Sigmoid colon (tissue), 7 donors: ENCODE data around the gene FAR2. TPM values are rescaled to one million over a fixed set of nuclear protein-coding genes. Genes with fewer than 3 reads are reported as not detected.

Experiments
- DNase-seq: peaks from one replicate; pipeline ENCODE4 v3.0.0-alpha.2; 2019
- H3K27ac ChIP-seq, 4 donors: fragments of 200-600 bp; sonication (generic); one replicate each; pipeline ENCODE4 v1.5.1; 2016 to 2019; ENCODE audit warnings: mild to moderate bottlenecking in 1 of 4
- H3K27me3 ChIP-seq, 3 donors: fragments of 200-600 bp; sonication (generic); one replicate each; pipeline ENCODE4 v1.5.1; 2019; ENCODE audit warnings: mild to moderate bottlenecking in 1 of 3
- H3K36me3 ChIP-seq, 4 donors: fragments of 200-600 bp; sonication (generic); one replicate each; pipeline ENCODE4 v1.5.1; 2016 to 2019
- H3K4me1 ChIP-seq, 4 donors: fragments of 200-600 bp; sonication (generic); one replicate each; pipeline ENCODE4 v1.5.1; 2017 to 2019
- H3K4me3 ChIP-seq, 4 donors: fragments of 200-600 bp; sonication (generic); one replicate each; pipeline ENCODE4 v1.5.1; 2017 to 2019; ENCODE audit warnings: mild to moderate bottlenecking in 2 of 4, moderate library complexity in 1 of 4
- H3K9me3 ChIP-seq, 4 donors: fragments of 200-600 bp in 3 of 4; sonication (generic) in 3 of 4; one replicate each; pipeline versions ENCODE4 v1.5.1 to v1.6.1; 2013 to 2019
- EP300 ChIP-seq, 4 donors: sonication (generic); formaldehyde crosslinking; IDR thresholded peaks; one replicate each; pipeline ENCODE4 v1.6.1; 2017; ENCODE audit warnings: antibody characterized with exemption in 4 of 4
- POLR2A ChIP-seq, 2 donors: fragments of 450-650 bp; IDR thresholded peaks; one replicate each; pipeline ENCODE4 v1.6.1; 2016; ENCODE audit warnings: antibody characterized with exemption in 2 of 2, mild to moderate bottlenecking in 2 of 2, moderate library complexity in 2 of 2
- POLR2AphosphoS5 ChIP-seq, 4 donors: sonication (generic); formaldehyde crosslinking; IDR thresholded peaks; one replicate each; pipeline ENCODE4 v1.6.1; 2017; ENCODE audit warnings: antibody characterized with exemption in 4 of 4
- WGBS, 2 donors: extraction: QIAGEN DNeasy Blood & Tissue Kit; methylation state at CpG; one replicate each; pipeline ENCODE4 v1.1.7; 2013; 5-methylcytosine and 5-hydroxymethylcytosine counted together
- intact Hi-C: fragments of 100-400 bp; cut with DNase I; formaldehyde crosslinking; loops from one replicate; pipeline ENCODE4 v1.15.1; 2023
- polyA plus RNA-seq, 3 donors: library from polyadenylated mRNA; stranded (reverse); fragments of 200-250 nt; gene quantifications; one replicate each; pipeline ENCODE4 v1.2.3, GENCODE V29; 2013
- total RNA-seq, 4 donors: library from RNA; depleted of rRNA; stranded (reverse); fragments of >200 nt; gene quantifications; one replicate each; pipeline ENCODE4 v1.1.0, GENCODE V29; 2016
- TF ChIP-seq, protein P1 (sequence below), 4 experiments: fragments of 450-650 bp in 3 of 4; fragments of 200-600 bp in 1 of 4; IDR thresholded peaks; one replicate each; pipeline ENCODE4 v1.5.1; 2016 to 2019; ENCODE audit warnings: antibody characterized with exemption in 4 of 4, mild to moderate bottlenecking in 3 of 4, moderate library complexity in 2 of 4
- donor health status: healthy with polysubstance abuse.
- donor health status: Bipolar disorder and iron deficiency.
- donor health status: healthy.

The FAR2 gene
- total and polyA plus RNA-seq, 7 donors = 11.1 to 46.7 (median 13.0) TPM

DNA sequence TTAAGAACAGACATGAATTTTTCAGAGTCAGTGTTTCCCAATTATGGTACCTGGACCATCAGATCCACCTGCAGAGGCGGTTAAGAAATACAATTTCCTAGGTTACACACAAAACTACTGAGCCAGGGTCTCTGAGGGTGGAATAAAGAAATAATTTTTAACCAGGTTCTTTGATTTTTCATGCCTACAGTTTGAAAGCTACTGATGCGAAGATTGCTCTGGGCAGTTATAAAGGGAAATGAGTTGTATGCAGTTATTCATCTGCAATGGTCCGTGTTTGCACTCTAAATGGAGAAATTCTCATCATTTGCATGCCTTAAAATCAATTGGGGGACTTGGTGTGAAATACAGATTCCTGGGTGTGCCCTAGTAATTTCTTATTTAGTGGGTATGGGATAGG lies 142.1 kb downstream of the FAR2 start:
- Histone ChIP-seq H3K9me3 (no peaks in the 10 kb centered on the region), H3K4me1 (no peaks in the 10 kb centered on the region), H3K27ac (no peak overlapping the region), H3K36me3 (no peaks in the 10 kb centered on the region), H3K4me3 (no peak overlapping the region), H3K27me3 (no peaks in the 10 kb centered on the region)
- intact Hi-C loops = no loop called here
- no peak for TF ChIP-seq POLR2AphosphoS5 (IDR thresholded peaks at IDR 0.05)
- no peak for TF ChIP-seq EP300 (IDR thresholded peaks at IDR 0.05)
- no peak for TF ChIP-seq POLR2A (IDR thresholded peaks at IDR 0.05)
- TF ChIP-seq, protein P1, sequence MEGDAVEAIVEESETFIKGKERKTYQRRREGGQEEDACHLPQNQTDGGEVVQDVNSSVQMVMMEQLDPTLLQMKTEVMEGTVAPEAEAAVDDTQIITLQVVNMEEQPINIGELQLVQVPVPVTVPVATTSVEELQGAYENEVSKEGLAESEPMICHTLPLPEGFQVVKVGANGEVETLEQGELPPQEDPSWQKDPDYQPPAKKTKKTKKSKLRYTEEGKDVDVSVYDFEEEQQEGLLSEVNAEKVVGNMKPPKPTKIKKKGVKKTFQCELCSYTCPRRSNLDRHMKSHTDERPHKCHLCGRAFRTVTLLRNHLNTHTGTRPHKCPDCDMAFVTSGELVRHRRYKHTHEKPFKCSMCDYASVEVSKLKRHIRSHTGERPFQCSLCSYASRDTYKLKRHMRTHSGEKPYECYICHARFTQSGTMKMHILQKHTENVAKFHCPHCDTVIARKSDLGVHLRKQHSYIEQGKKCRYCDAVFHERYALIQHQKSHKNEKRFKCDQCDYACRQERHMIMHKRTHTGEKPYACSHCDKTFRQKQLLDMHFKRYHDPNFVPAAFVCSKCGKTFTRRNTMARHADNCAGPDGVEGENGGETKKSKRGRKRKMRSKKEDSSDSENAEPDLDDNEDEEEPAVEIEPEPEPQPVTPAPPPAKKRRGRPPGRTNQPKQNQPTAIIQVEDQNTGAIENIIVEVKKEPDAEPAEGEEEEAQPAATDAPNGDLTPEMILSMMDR (IDR thresholded peaks at IDR 0.05) = no peak
- DNase-seq = no peak
- 77 to 97% methylated on average over 3 of the region's 3 CpGs for WGBS, 2 donors

DNA sequence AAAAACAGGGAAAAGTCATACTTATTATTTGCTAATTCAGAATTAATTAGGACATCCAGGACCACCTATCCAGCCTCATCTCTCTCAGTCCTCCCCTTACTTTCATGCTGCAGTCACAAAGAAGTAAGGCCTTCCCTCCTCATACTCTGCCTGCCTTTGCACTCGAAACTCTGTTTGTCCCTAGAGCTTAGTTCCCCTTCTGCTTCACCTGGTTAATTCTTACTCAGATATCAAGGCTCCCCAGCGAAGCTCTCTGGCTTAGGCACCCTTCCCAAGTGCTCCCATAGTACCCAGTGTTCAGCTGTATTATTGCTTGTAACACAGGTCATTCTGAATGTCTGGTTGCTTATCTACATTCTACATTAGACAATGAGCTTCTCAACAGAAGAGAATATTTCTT lies 150.6 kb downstream of the FAR2 start:
- Histone ChIP-seq H3K4me1 (no peaks in the 10 kb centered on the region), H3K27me3 (no peaks in the 10 kb centered on the region), H3K36me3 (no peaks in the 10 kb centered on the region), H3K4me3 (no peak overlapping the region), H3K27ac (no peak overlapping the region), H3K9me3 (no peaks in the 10 kb centered on the region)
- intact Hi-C loops = no loop called here
- 71 to 88% methylated on average over 2 of the region's 2 CpGs for WGBS, 2 donors
- no peak for TF ChIP-seq POLR2AphosphoS5 (IDR thresholded peaks at IDR 0.05)
- DNase-seq = no peak

DNA sequence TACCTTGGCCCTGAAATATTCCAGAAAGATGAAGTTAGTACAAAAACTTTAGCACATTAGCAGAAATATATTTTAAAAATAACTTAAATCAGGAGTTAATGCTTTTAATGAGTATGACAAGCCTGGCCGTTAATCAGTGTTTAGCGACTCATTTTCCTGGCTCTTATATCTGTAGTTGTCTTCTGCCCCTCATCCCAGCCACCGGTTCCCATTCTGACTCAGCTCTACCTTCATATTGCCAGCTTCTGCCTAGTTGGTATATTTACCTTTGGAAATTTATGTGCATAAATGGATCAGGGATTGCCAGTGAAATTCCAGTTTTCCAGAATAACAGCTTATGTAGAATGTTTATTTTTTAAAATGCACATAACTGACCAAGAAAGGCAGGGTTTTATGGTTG lies 152.0 kb downstream of the FAR2 start:
- Histone ChIP-seq H3K36me3 (no peaks in the 10 kb centered on the region), H3K9me3 (no peaks in the 10 kb centered on the region), H3K27ac (no peak overlapping the region), H3K4me1 (no peaks in the 10 kb centered on the region), H3K27me3 (no peaks in the 10 kb centered on the region), H3K4me3 (no peak overlapping the region)
- no peak for DNase-seq
- intact Hi-C loops = no loop called here
- TF ChIP-seq, protein P1 (IDR thresholded peaks at IDR 0.05) = no peak
- no peak for TF ChIP-seq EP300 (IDR thresholded peaks at IDR 0.05)
- no peak for TF ChIP-seq POLR2A (IDR thresholded peaks at IDR 0.05)
- TF ChIP-seq POLR2AphosphoS5 (IDR thresholded peaks at IDR 0.05) = no peak
- 93 to 98% methylated on average over 3 of the region's 3 CpGs for WGBS, 2 donors

DNA sequence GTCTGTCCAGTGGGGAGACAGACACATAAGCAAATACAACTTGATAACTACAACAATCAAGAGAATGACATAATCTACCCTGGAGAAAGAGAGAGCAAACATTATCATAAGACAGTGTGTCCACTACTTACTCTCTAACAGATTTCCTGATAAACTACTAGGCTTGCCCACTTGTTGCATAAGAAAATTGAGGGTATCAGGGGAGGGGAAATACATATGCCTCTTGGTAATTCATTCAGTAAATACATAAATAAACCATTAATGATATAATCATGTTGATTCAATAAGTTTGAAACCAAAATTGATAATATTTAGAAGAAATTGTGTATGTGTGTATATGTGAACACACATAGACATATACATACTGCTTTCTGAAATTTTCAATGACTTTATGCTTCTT lies 155.3 kb downstream of the FAR2 start:
- H3K36me3 ChIP-seq = no peaks in the 10 kb centered on the region
- no peaks in the 10 kb centered on the region for H3K4me1 ChIP-seq
- no peak for TF ChIP-seq POLR2A (IDR thresholded peaks at IDR 0.05)
- TF ChIP-seq, protein P1 (IDR thresholded peaks at IDR 0.05) = no peak
- no peak for TF ChIP-seq POLR2AphosphoS5 (IDR thresholded peaks at IDR 0.05)
- no peak for TF ChIP-seq EP300 (IDR thresholded peaks at IDR 0.05)
- no peaks in the 10 kb centered on the region for H3K27me3 ChIP-seq
- no peak for DNase-seq
- intact Hi-C loops = no loop called here
- H3K9me3 ChIP-seq = no peaks in the 10 kb centered on the region
- H3K4me3 ChIP-seq = no peak overlapping the region
- H3K27ac ChIP-seq = no peak overlapping the region

DNA sequence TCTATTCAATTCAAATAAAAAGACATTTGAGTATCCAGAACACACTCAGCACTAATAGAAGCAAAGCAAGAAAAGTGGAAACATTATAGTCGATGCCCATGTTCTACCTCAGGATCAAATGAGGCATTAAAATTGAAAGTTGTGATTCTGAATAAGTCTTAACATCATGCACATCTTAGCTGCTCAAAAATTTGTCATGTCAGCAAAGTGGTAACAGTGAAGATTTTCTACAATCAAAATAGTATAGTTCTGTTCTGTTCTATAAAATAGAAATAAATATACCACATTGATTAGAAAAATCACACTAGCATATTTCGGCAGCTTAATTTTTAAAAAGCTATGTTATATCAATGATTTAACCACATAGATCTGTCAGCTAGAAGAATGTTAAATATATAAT lies 157.2 kb downstream of the FAR2 start:
- intact Hi-C loops = no loop called here
- TF ChIP-seq, protein P1 (IDR thresholded peaks at IDR 0.05) = no peak
- TF ChIP-seq EP300 (IDR thresholded peaks at IDR 0.05) (no peak), POLR2A (IDR thresholded peaks at IDR 0.05) (no peak), POLR2AphosphoS5 (IDR thresholded peaks at IDR 0.05) (no peak)
- Histone ChIP-seq H3K27me3 (no peaks in the 10 kb centered on the region), H3K36me3 (no peaks in the 10 kb centered on the region), H3K4me3 (no peak overlapping the region), H3K27ac (no peak overlapping the region), H3K9me3 (no peaks in the 10 kb centered on the region), H3K4me1 (no peaks in the 10 kb centered on the region)
- DNase-seq = no peak
- 50 to 94% methylated on average over 2 of the region's 2 CpGs for WGBS, 2 donors
